Measurements from ENCODE around the gene AKR1C4. TPM values are rescaled to one million over a fixed set of nuclear protein-coding genes. Genes with fewer than 3 reads are reported as not detected.

Gene AKR1C4
- 0.10 to 0.41 TPM (median 0.30 TPM) in 5 replicates for total RNA-seq (2022; extraction: Qiagen RNA extraction; ENCODE audit: low read depth)

GRCh38 chr10:5196702-5197113 lies at the start of gene AKR1C4:
Gene AKR1C4, plus strand, starts transcription at chr10:5196837. Its CDS starts 31 bp downstream, at chr10:5196868.

GRCh38 chr10:5184987-5185775 lies 11.5 kb upstream of the AKR1C4 start, which contains the start of gene AKR1C8:
Gene AKR1C8, minus strand, starts transcription at chr10:5185150. Its CDS starts 46 bp downstream, at chr10:5185104.

Other genes starting within 250 kb of the AKR1C4 start
- gene AKR1C1, start 233.4 kb upstream of the AKR1C4 start, total RNA-seq (2022; extraction: Qiagen RNA extraction; ENCODE audit: low read depth): 507 to 659 TPM (median 621 TPM) in 5 replicates
- gene AKR1C2, start 193.0 kb upstream of the AKR1C4 start, total RNA-seq (2022; extraction: Qiagen RNA extraction; ENCODE audit: low read depth): 3,122 to 3,719 TPM (median 3,473 TPM) in 5 replicates
- 1,182 to 1,414 TPM (median 1,279 TPM) in 5 replicates for gene AKR1C3, start 102.4 kb upstream of the AKR1C4 start, total RNA-seq (2022; extraction: Qiagen RNA extraction; ENCODE audit: low read depth)
- 0.21 TPM in 1 of 5 replicates, not detected in the others for gene AKR1C8, start 11.7 kb upstream of the AKR1C4 start, total RNA-seq (2022; extraction: Qiagen RNA extraction; ENCODE audit: low read depth)
- gene UCN3, start 168.1 kb downstream of the AKR1C4 start, total RNA-seq (2022; extraction: Qiagen RNA extraction; ENCODE audit: low read depth): not detected in 5 replicates
- gene TUBAL3, start 208.0 kb downstream of the AKR1C4 start, total RNA-seq (2022; extraction: Qiagen RNA extraction; ENCODE audit: low read depth): 0.13 to 0.48 TPM (median 0.29 TPM) in 5 replicates
- 62.3 to 83.7 TPM (median 76.0 TPM) in 5 replicates for gene NET1, start 215.7 kb downstream of the AKR1C4 start, total RNA-seq (2022; extraction: Qiagen RNA extraction; ENCODE audit: low read depth)